GM19324 (cell line): ENCODE measurements around the gene CEACAM4.
"Not testable (repeated sequence)": the region's sequence is repeated elsewhere in the genome, so short reads cannot be mapped to it uniquely, and the experiment has no call there.

Experiments
- ATAC-seq: cut with Tn5 transposase; IDR thresholded peaks from one replicate; pipeline ENCODE4 v1.9.1; 2021; ENCODE audit warnings: mild to moderate bottlenecking, moderate library complexity; ENCODE audit not compliant: unreplicated experiment, low FRiP score

The CEACAM4 gene

GRCh38 chr19:41587101-41587837 is 39.6 kb downstream of the CEACAM4 start:
- no peak for ATAC-seq

- no peak for ATAC-seq
These were observed 40.8 kb downstream of the CEACAM4 start for GRCh38 chr19:41586064-41586463.

GRCh38 chr19:41584931-41585330 is 41.9 kb downstream of the CEACAM4 start:
- no peak for ATAC-seq

GRCh38 chr19:41584260-41584810 is 42.5 kb downstream of the CEACAM4 start:
- no peak for ATAC-seq

GRCh38 chr19:41582577-41583182 is 44.2 kb downstream of the CEACAM4 start:
- not testable (repeated sequence) for ATAC-seq

GRCh38 chr19:41581068-41581467 is 45.8 kb downstream of the CEACAM4 start:
- ATAC-seq: not testable (repeated sequence)

GRCh38 chr19:41578886-41579285 is 48.0 kb downstream of the CEACAM4 start:
- no peak for ATAC-seq

- no peak for ATAC-seq
These were observed 49.0 kb downstream of the CEACAM4 start for GRCh38 chr19:41577833-41578232.

- ATAC-seq: no peak
These were observed 49.6 kb downstream of the CEACAM4 start for GRCh38 chr19:41577144-41577830.

GRCh38 chr19:41575998-41576397 is 50.9 kb downstream of the CEACAM4 start, which contains the start of gene CEACAM21:
Gene CEACAM21, plus strand, starts transcription at chr19:41576166. Its CDS starts 109 bp downstream, at chr19:41576275.
- ATAC-seq: no peak

GRCh38 chr19:41570639-41571112 is 56.2 kb downstream of the CEACAM4 start:
- no peak for ATAC-seq

- ATAC-seq: no peak
These were observed 56.7 kb downstream of the CEACAM4 start for GRCh38 chr19:41570179-41570578.

GRCh38 chr19:41569481-41570150 is 57.3 kb downstream of the CEACAM4 start:
- no peak for ATAC-seq
